ENCODE data around the gene MRPS12. TPM values are rescaled to one million over a fixed set of nuclear protein-coding genes. Genes with fewer than 3 reads are reported as not detected.

Gene MRPS12
- total RNA-seq, 1 experiment from 2014 or later, result 81.3 TPM

GRCh38 chr19:38971672-38972071, 40.9 kb downstream of the MRPS12 start:
- H2BK12ac ChIP-seq (ENCODE audit: insufficient read length, low read depth, low read length), result no peak overlapping the region
- no peak overlapping the region; a peak in 1 of 7 replicates for H3K27ac Mint-ChIP-seq
- H3K4me2 ChIP-seq (ENCODE audit: insufficient read depth, insufficient read length, low read length), result no peak overlapping the region
- WGBS (ENCODE audit: extremely low coverage, insufficient read length, low lambda C conversion rate), result no CpG with 5 or more reads among the region's 2 CpGs
- H3K4me1 ChIP-seq (ENCODE audit: insufficient read depth, low read length), result no peaks in the 10 kb centered on the region
- H3K79me1 ChIP-seq (ENCODE audit: insufficient read depth, low read depth, low read length, poor library complexity, severe bottlenecking), result no peaks in the 10 kb centered on the region
- no peak overlapping the region for H3K4ac ChIP-seq (ENCODE audit: low read depth, low read length)
- TF ChIP-seq, protein P1, sequence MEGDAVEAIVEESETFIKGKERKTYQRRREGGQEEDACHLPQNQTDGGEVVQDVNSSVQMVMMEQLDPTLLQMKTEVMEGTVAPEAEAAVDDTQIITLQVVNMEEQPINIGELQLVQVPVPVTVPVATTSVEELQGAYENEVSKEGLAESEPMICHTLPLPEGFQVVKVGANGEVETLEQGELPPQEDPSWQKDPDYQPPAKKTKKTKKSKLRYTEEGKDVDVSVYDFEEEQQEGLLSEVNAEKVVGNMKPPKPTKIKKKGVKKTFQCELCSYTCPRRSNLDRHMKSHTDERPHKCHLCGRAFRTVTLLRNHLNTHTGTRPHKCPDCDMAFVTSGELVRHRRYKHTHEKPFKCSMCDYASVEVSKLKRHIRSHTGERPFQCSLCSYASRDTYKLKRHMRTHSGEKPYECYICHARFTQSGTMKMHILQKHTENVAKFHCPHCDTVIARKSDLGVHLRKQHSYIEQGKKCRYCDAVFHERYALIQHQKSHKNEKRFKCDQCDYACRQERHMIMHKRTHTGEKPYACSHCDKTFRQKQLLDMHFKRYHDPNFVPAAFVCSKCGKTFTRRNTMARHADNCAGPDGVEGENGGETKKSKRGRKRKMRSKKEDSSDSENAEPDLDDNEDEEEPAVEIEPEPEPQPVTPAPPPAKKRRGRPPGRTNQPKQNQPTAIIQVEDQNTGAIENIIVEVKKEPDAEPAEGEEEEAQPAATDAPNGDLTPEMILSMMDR (conservative IDR thresholded peaks at IDR 0.05), result no peak
- no peak overlapping the region for H2AK5ac ChIP-seq (ENCODE audit: insufficient read length, low read length)
- H2BK15ac ChIP-seq (ENCODE audit: low read depth, low read length), result no peak overlapping the region
- no peaks in the 10 kb centered on the region for H3K9me3 ChIP-seq (ENCODE audit: control insufficient read depth, low read depth, low read length)
- H3K4me1 Mint-ChIP-seq, result peaks cover 14 to 19% of the 10 kb centered on the region in 2 experiments
- H3K9me3 Mint-ChIP-seq, result no peaks in the 10 kb centered on the region; a peak in 1 of 5 replicates
- H4K91ac ChIP-seq (ENCODE audit: insufficient read length, low read depth, low read length), result no peak overlapping the region
- H3K27me3 Mint-ChIP-seq (ENCODE audit: low read depth), result no peaks in the 10 kb centered on the region
- no peak overlapping the region for H4K8ac ChIP-seq (replicated peaks; ENCODE audit: insufficient read length, low read depth, low read length)
- H2BK120ac ChIP-seq (ENCODE audit: low read depth, low read length, poor library complexity, severe bottlenecking), result no peak overlapping the region
- no peak overlapping the region for H2AFZ ChIP-seq (ENCODE audit: low read length)
- H3K56ac ChIP-seq (ENCODE audit: insufficient read length, low read depth, low read length), result no peak overlapping the region
- H3T11ph ChIP-seq (ENCODE audit: low read length), result no peak overlapping the region
- H3K23ac ChIP-seq (ENCODE audit: insufficient read length, low read depth, low read length), result no peak overlapping the region
- no peak overlapping the region for H3K4me3 Mint-ChIP-seq
- no peak for DNase-seq
- no peak overlapping the region for H2BK20ac ChIP-seq (ENCODE audit: low read depth, low read length, poor library complexity, severe bottlenecking)
- peaks cover 13% of the 10 kb centered on the region for H3K23me2 ChIP-seq (ENCODE audit: insufficient read length, low read depth, low read length, poor library complexity, severe bottlenecking)
- H2BK5ac ChIP-seq (ENCODE audit: insufficient read length, low read length), result no peak overlapping the region
- H3K79me2 ChIP-seq (ENCODE audit: insufficient read depth, low read length), result no peaks in the 10 kb centered on the region
- no peak overlapping the region for H3K14ac ChIP-seq (ENCODE audit: insufficient read depth, low read length)
- no peak overlapping the region for H3K9ac ChIP-seq (ENCODE audit: extremely low read depth, insufficient read length, low read length)
- no peak overlapping the region for H4K5ac ChIP-seq (ENCODE audit: insufficient read length, low read depth, low read length)
- H3K27me3 ChIP-seq (ENCODE audit: insufficient read depth, low read length), result no peaks in the 10 kb centered on the region
- no peaks in the 10 kb centered on the region for H4K20me1 ChIP-seq (ENCODE audit: control insufficient read depth, insufficient read depth, insufficient read length)
- H3K36me3 Mint-ChIP-seq (ENCODE audit: insufficient read depth in 1 of 3, low read depth in 3 of 3), result peaks cover 2 to 20% (median 17%) of the 10 kb centered on the region in 3 experiments
- no peak overlapping the region for H3K18ac ChIP-seq (ENCODE audit: insufficient read length, low read depth, low read length)
- no peak overlapping the region for H3K27ac ChIP-seq (ENCODE audit: insufficient read length, low read depth, low read length)

Data from H9 (cell line).